GM12864 (cell line): ENCODE results near the gene RPL7A.
"Not testable (repeated sequence)": the region's sequence is repeated elsewhere in the genome, so short reads cannot be mapped to it uniquely, and the experiment has no call there.

ENCODE experiments used
- DNase-seq: peaks from one replicate; pipeline ENCODE4 v3.0.0-alpha.2; 2011; ENCODE audit warnings: low read depth
- H3K4me3 ChIP-seq: 2 replicates; pipeline ENCODE4 v1.5.1; 2011; ENCODE audit warnings: mild to moderate bottlenecking, low read depth, low read length, control low read depth
- CTCF ChIP-seq: IDR thresholded peaks from 2 replicates; pipeline ENCODE4 v1.5.1; 2011; ENCODE audit warnings: low read depth, mild to moderate bottlenecking, moderate library complexity, low read length, control low read depth, inconsistent platforms; ENCODE audit errors: missing control alignments

Gene RPL7A

GRCh38 chr9:133347985-133348717 is at the start of gene RPL7A, which contains the start of gene MED22:
Gene RPL7A, plus strand, starts transcription at chr9:133348218. Its CDS starts 26 bp downstream, at chr9:133348244.
Gene MED22, minus strand, starts transcription at chr9:133348131. Its CDS starts 1,469 bp downstream, at chr9:133346662.
- TF ChIP-seq CTCF, result peak; percentile 1
- DNase-seq, result peak; percentile 92
- H3K4me3 ChIP-seq, result peak within 1 kb of the TSS; percentile 97

- not testable (repeated sequence) for H3K4me3 ChIP-seq, DNase-seq
Measured at GRCh38 chr9:133299996-133300395, 48.0 kb upstream of the RPL7A start.

GRCh38 chr9:133301253-133302230 is 46.5 kb upstream of the RPL7A start:
- no peak for TF ChIP-seq CTCF
- no peak for DNase-seq
- no peak overlapping the region for H3K4me3 ChIP-seq

GRCh38 chr9:133303266-133304157 is 44.5 kb upstream of the RPL7A start:
- TF ChIP-seq CTCF, result no peak

GRCh38 chr9:133304158-133304470 is 43.9 kb upstream of the RPL7A start:
- TF ChIP-seq CTCF, result no peak
- DNase-seq, result no peak
- no peak overlapping the region for H3K4me3 ChIP-seq

More at GRCh38 chr9:133303266-133304157, 44.5 kb upstream of the RPL7A start:
- no peak for DNase-seq
- H3K4me3 ChIP-seq, result no peak overlapping the region

- no peak for DNase-seq
- no peak for TF ChIP-seq CTCF
- H3K4me3 ChIP-seq, result no peak overlapping the region
Measured at GRCh38 chr9:133304477-133305377, 43.3 kb upstream of the RPL7A start.
